Esophagus squamous epithelium (tissue), 4 donors: ENCODE data around the gene GRIK1.

ENCODE experiments used
- CTCF ChIP-seq, 6 experiments: fragments of 450-650 bp in 4 of 6; fragments of 200-600 bp in 2 of 6; sonication (generic) in 2 of 6; IDR thresholded peaks; one replicate each; pipeline ENCODE4 v1.5.1; 2016 to 2019; ENCODE audit warnings: antibody characterized with exemption in 6 of 6, mild to moderate bottlenecking in 4 of 6, moderate library complexity in 4 of 6
- POLR2A ChIP-seq, 4 donors: fragments of 450-650 bp; IDR thresholded peaks; one replicate each; pipeline ENCODE4 v1.6.1; 2017; ENCODE audit warnings: antibody characterized with exemption in 4 of 4, mild to moderate bottlenecking in 4 of 4, moderate library complexity in 3 of 4

- no peak for TF ChIP-seq POLR2A (IDR thresholded peaks at IDR 0.05)
- no peak for TF ChIP-seq CTCF (IDR thresholded peaks at IDR 0.05)
Observed at GRCh38 chr21:29939924-29940275, at the start of gene GRIK1.
